Vagina (tissue), 2 donors: ENCODE measurements around the gene ACADS.

ENCODE experiments used
- CTCF ChIP-seq, 3 experiments: fragments of 450-650 bp in 2 of 3; fragments of 200-600 bp in 1 of 3; sonication (generic) in 1 of 3; IDR thresholded peaks; one replicate each; pipeline ENCODE4 v1.5.1; 2017 to 2019; ENCODE audit warnings: antibody characterized with exemption in 3 of 3, mild to moderate bottlenecking in 2 of 3, moderate library complexity in 2 of 3
- POLR2A ChIP-seq, 2 donors: fragments of 450-650 bp; IDR thresholded peaks; one replicate each; pipeline ENCODE4 v1.6.1; 2017; ENCODE audit warnings: antibody characterized with exemption in 2 of 2, mild to moderate bottlenecking in 2 of 2, moderate library complexity in 2 of 2

- no peak for TF ChIP-seq CTCF (IDR thresholded peaks at IDR 0.05)
- no peak for TF ChIP-seq POLR2A (IDR thresholded peaks at IDR 0.05)
Observed at GRCh38 chr12:120775862-120776552, 50.4 kb downstream of the ACADS start.
